SU-DHL-6 (cell line): ENCODE data around the gene KSR1.

Source experiments
- CTCF ChIP-seq: fragments of 200-600 bp; sonication (generic); IDR thresholded peaks from one replicate; pipeline ENCODE4 v1.5.1; 2017; ENCODE audit warnings: antibody characterized with exemption, mild to moderate bottlenecking, low read length, moderate library complexity; ENCODE audit not compliant: insufficient read depth, poor library complexity, severe bottlenecking
- EZH2phosphoT487 ChIP-seq: fragments of 200-600 bp; sonication (generic), shearing (Covaris generic); conservative IDR thresholded peaks from 2 replicates; pipeline ENCODE4 v1.6.1; 2018; ENCODE audit warnings: mild to moderate bottlenecking, antibody characterized with exemption, low read length, moderate library complexity, mixed read lengths

GRCh38 chr17:27571563-27572352 is 115.5 kb downstream of the KSR1 start:
- TF ChIP-seq EZH2phosphoT487 (no peak), CTCF (no peak)
